DMS53 (cell line): ENCODE data around the gene TUBB4A.
A peak's percentile ranks its signal among the peaks of the same experiment; 100 is the strongest.

Experiments used
- DNase-seq: peaks from one replicate; lab custom pipeline; 2025; lab: John Stamatoyannopoulos, UW

Gene TUBB4A

GRCh38 chr19:6494438-6495036, 7.6 kb downstream of the TUBB4A start:
- DNase-seq, result no peak

GRCh38 chr19:6491802-6492592, 10.1 kb downstream of the TUBB4A start:
- DNase-seq, result no peak

GRCh38 chr19:6490134-6490533, 12.0 kb downstream of the TUBB4A start:
- DNase-seq, result no peak

- DNase-seq, result no peak
These were observed 12.6 kb downstream of the TUBB4A start for GRCh38 chr19:6489278-6490061.

- DNase-seq, result no peak
These were observed 17.3 kb downstream of the TUBB4A start for GRCh38 chr19:6484831-6485230.

- DNase-seq, result no peak
These were observed 17.9 kb downstream of the TUBB4A start for GRCh38 chr19:6484230-6484629.

- no peak for DNase-seq
These were observed 18.9 kb downstream of the TUBB4A start for GRCh38 chr19:6483235-6483634.

- no peak for DNase-seq
These were observed 19.8 kb downstream of the TUBB4A start for GRCh38 chr19:6482343-6482686.

GRCh38 chr19:6481541-6482342, 20.4 kb downstream of the TUBB4A start, which contains the start of gene DENND1C:
DENND1C (minus strand) TSS chr19:6481787; CDS start chr19:6481695, 92 bp downstream.
- DNase-seq, result peak; percentile 21

GRCh38 chr19:6480848-6481415, 21.2 kb downstream of the TUBB4A start:
- no peak for DNase-seq

GRCh38 chr19:6479836-6480398, 22.2 kb downstream of the TUBB4A start:
- no peak for DNase-seq

GRCh38 chr19:6478815-6479214, 23.3 kb downstream of the TUBB4A start:
- no peak for DNase-seq

- DNase-seq, result no peak
These were observed 25.1 kb downstream of the TUBB4A start for GRCh38 chr19:6476896-6477431.

- DNase-seq, result peak; percentile 64
These were observed 25.8 kb downstream of the TUBB4A start for GRCh38 chr19:6476155-6476895.

GRCh38 chr19:6475321-6476108, 26.6 kb downstream of the TUBB4A start:
- peak; percentile 24 for DNase-seq

- peak; percentile 27 for DNase-seq
These were observed 28.5 kb downstream of the TUBB4A start for GRCh38 chr19:6473647-6474046.

GRCh38 chr19:6472713-6473112, 29.4 kb downstream of the TUBB4A start:
- peak; percentile 56 for DNase-seq

- no peak for DNase-seq
These were observed 31.0 kb downstream of the TUBB4A start for GRCh38 chr19:6471076-6471475.

GRCh38 chr19:6470173-6470572, 31.9 kb downstream of the TUBB4A start:
- DNase-seq, result no peak

- no peak for DNase-seq
These were observed 34.7 kb downstream of the TUBB4A start for GRCh38 chr19:6467384-6467783.
